Uterus (tissue), 2 donors: ENCODE results near the gene KLK3.

Experiments used
- POLR2A ChIP-seq, 2 donors: fragments of 450-650 bp; IDR thresholded peaks; one replicate each; pipeline ENCODE4 v1.6.1; 2016; ENCODE audit warnings: antibody characterized with exemption in 2 of 2, mild to moderate bottlenecking in 1 of 2, moderate library complexity in 1 of 2
- TF ChIP-seq, protein P1 (sequence below), 4 experiments: fragments of 200-600 bp in 2 of 4; fragments of 450-650 bp in 2 of 4; sonication (generic) in 2 of 4; IDR thresholded peaks; one replicate each; pipeline ENCODE4 v1.5.1; 2016 to 2019; ENCODE audit warnings: antibody characterized with exemption in 4 of 4, mild to moderate bottlenecking in 2 of 4, moderate library complexity in 1 of 4

- TF ChIP-seq, protein P1, sequence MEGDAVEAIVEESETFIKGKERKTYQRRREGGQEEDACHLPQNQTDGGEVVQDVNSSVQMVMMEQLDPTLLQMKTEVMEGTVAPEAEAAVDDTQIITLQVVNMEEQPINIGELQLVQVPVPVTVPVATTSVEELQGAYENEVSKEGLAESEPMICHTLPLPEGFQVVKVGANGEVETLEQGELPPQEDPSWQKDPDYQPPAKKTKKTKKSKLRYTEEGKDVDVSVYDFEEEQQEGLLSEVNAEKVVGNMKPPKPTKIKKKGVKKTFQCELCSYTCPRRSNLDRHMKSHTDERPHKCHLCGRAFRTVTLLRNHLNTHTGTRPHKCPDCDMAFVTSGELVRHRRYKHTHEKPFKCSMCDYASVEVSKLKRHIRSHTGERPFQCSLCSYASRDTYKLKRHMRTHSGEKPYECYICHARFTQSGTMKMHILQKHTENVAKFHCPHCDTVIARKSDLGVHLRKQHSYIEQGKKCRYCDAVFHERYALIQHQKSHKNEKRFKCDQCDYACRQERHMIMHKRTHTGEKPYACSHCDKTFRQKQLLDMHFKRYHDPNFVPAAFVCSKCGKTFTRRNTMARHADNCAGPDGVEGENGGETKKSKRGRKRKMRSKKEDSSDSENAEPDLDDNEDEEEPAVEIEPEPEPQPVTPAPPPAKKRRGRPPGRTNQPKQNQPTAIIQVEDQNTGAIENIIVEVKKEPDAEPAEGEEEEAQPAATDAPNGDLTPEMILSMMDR (IDR thresholded peaks at IDR 0.05), result no peak
- TF ChIP-seq POLR2A (IDR thresholded peaks at IDR 0.05), result no peak
These were observed 27.2 kb upstream of the KLK3 start for GRCh38 chr19:50827476-50827875.
